Pons (tissue), 1 donor: ENCODE results near the gene RGS7BP.
A peak's percentile ranks its signal among the peaks of the same experiment; 100 is the strongest.

ENCODE experiments used
- DNase-seq: peaks from one replicate; pipeline ENCODE4 v3.0.0-alpha.2; 2016; ENCODE audit warnings: low spot score

RGS7BP gene

DNA sequence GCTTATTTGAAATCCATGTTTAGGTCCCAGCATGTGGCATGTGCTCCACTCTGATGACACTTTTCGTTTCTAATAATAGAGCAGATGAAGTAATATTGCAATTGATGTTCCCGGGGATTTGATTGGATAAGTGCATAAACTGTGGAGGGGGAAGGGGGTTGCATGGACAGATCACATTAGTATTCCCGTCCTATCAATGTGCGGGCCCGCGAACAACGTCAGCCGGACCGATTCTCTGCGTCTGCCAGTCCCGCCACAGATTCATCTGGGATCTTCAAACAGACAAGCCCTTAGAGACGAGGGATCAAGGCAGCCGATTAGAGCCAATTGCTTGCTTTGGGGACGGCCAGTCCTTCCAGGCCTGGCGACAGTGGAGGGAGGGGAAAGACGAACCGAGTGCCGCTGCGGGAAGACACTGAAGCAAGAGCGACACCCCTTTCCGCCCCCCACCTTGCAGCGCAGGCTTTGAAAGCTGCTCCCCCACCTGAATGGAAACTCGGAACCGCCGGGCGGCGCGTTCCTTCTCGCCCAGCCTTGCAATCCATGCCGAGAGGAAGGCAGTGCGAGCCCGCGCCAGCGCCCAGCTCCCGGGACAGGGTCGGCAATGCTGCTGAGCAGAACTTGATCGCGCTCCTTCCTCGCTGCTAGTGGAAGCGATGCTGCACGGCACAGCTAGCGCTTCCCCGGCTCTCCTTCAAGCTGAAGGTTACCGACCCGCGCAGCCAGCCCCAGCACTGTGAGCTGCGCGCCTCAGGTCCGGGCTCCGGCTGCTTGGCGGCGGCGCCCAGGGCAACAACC lies at the start of gene RGS7BP:
Gene RGS7BP (plus strand): TSS at position 247 of the 798 bp plus-strand sequence. CDS start 610 bp downstream, outside the sequence.
- peak; percentile 44 for DNase-seq

DNA sequence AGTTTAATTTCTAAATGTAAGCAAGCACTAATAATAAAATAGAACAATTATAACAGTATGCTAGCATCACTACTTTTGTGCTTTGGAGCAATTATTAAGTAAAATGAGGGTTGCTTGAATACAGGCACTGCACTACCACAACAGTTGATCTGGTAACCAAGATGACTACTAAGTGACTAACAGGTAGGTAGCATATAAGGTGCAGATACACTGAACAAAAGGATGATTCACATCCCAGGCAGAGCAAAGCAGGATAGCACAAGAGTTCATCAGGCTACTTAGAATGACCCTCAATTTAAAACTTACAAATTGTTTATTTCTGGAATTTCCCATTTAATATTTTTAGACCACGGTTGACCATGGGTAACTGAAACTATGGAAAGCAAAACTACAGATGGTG lies 48.0 kb upstream of the RGS7BP start:
- DNase-seq: no peak

DNA sequence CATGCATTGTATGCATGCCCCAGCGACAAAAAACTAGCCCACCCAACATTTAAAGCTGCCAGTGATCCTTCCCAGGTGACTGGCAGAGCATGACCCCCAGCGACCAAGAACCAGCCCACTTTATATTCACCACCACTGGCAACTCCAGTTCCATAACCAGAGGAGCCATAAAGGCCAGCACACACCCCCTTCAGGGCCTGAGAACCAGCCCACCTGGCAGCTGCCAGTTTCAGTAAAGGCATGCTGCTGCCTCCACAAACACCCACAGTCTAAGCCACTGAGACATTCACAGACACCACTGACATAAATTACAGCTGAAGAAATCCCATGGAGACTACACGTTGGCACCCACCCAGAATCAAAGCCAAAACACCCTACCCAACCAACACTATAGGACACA lies 46.9 kb upstream of the RGS7BP start:
- no peak for DNase-seq

DNA sequence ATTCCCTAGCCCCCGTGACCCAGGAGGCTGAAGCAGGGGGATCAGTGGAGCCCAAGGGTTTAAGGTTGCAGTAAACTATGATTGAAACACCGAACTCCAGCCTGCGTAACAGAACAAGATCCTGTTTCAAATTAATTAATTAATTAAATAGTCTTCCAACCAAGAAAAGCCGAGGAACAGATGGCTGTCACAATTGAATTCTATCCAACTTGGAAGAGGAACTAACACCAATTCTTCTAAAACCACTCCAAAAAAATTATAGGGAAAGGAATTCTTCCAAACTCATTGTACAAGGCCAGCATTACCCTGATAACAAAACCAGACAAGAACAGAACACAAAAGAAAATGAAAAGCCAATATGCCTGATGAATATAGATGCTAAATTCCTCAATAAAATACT lies 43.4 kb upstream of the RGS7BP start:
- no peak for DNase-seq

DNA sequence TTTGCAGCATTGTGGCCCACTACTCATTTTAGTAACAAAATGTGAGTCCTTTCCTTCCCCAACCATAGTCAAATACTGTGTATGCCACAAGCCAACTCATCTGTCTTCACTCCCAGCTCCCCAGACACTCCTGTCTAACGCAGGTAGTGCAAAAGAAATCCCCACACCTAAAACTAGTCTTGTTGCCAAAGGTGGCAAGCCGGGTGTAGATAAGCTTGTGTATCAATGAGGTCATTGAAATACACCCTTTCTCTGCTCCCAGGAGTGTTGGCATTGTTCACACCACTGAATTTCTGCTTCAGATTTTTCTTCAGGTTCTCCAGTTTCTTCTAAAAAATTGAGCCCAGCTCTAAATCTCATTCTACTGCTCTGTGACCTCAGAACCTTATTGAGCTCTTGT lies 19.7 kb upstream of the RGS7BP start:
- no peak for DNase-seq

DNA sequence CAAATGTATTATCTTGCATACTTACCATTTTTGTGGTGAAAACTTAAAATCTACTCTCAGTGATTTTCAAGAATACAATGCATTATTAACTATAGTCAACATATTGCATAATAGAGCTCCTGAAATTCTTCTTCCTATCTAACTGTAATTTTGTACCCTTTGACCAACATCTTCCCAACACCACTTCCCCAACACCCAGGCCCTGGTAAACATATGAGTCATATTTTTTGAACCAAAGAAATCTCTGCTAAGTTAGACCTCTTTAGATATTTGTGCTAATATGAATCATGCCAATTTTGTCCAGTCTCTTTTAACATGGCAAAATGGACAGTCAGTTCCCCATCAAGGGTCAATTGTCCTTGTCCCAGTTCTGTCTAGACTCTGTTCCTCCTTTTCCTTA lies 18.5 kb upstream of the RGS7BP start:
- no peak for DNase-seq

DNA sequence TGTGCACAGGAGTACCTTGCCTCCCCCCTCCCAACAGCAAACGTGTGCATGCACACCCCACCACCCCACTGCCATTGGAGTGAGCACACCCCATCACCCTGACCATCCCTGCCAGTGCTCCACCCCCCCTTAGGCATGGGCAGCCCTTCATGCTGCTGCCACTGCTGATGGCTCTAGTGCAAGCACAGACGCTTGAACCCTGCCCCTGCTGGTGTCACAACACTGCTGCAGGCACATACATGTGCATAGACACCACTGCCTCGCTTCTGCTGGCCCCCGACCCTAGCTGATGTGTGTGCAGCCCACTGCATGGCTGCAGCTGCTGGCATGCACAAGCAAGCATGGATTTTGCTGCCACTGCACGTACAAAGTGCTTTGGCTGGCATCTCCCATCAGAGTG lies 16.0 kb upstream of the RGS7BP start:
- DNase-seq: no peak

DNA sequence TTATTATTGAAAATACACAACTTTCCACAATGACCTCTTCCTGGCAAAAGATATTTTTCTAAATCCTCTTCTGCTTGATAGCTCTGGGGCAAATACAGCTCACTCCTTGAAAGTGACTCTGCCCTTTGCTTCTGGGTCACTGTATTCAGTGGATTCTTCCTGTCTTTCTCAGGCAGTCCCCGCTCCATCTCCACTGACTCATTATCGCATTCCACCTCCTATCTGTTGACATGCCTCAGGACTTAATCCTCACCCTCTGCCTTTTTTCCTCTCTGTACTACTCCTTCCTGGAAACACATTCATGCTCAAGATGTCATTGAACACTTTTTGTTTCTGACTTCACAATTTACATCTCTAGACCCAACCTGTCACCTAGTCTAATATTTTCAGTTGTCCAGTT lies 8.4 kb upstream of the RGS7BP start:
- DNase-seq: no peak

DNA sequence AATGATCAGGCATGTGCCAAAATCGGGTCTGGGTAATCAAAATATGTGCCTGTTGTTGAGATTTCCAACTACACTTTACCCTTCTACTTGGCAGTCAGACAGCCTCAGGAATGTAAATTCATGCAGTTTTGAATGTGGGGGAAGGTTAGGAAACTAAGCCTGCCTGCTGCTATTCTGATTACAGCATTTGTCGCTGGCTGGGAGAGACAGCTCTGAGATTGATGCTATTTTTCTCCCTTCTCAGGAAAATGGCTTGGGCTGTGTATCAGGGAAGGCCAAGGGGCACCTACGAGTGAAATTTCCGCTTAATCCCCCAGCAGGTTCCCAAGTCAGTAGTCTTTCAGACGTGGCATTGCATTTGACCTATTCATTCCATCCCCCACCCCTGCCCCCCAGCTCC lies 3.6 kb upstream of the RGS7BP start:
- no peak for DNase-seq

DNA sequence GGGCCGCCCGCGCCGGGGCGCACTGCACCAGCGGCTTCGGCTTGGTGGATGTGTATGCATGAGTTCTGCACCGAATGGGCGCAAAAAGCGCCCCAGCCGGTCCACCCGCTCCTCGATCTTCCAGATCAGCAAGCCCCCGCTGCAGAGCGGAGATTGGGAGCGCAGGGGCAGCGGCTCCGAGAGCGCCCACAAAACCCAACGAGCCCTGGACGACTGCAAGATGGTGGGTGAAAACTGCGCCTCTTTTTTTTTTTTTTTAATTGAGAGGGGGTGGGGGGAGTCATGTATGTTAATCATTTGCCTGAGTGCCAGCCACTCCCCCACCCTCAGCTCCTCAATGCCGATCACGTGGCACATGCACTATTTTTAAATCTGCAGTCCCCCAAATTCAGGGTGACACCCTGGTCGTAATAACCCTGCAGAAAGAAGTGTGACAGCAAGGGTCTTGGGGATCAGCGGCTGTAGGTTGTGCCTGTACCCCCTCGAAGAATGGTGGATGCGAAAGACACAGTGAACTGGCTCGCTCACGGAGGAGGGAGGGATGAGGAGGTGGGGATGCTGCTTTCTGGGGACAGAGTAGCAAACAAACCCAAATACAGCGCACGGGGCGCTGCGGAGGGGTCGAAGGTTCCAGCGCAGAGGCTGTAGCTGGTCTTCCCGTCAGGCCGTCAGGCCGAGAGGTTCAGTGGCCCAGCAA lies 900 bp downstream of the RGS7BP start:
- no peak for DNase-seq

DNA sequence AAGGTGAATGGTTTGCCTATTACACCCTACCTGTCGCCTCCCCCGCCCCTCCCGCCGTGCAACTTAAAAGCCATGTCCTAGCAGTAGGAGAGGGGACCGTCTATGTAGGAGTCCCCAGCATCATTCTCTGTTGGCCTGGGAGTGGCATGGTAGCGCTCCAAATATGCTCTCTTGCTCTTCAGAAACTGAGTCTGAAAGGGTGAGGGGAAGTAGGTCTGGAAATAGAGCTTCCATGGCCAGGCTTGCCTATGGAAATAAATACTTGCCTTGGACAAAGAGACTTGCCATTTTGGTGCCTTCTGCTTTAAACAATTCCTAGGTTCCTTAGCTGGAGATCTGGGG lies 1.4 kb downstream of the RGS7BP start:
- DNase-seq: no peak

DNA sequence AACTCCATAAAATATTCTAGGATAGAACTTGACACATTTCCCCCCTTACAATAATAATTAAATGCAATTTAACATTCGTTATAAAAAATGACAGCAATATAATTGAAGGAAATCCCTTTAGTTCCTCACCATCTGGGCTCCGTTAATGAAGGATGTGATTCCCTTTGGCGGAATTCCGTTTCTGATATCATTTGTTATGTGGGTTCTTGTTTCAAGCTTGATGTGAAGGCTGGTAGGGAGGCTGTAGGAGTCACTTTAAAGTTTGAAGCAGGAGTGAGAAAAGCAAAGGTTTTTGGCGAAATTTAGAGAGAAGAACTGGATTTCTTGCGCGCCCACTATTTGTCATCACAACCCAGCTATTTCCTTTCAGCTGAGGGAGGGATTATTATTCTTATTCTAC lies 4.0 kb downstream of the RGS7BP start:
- no peak for DNase-seq

DNA sequence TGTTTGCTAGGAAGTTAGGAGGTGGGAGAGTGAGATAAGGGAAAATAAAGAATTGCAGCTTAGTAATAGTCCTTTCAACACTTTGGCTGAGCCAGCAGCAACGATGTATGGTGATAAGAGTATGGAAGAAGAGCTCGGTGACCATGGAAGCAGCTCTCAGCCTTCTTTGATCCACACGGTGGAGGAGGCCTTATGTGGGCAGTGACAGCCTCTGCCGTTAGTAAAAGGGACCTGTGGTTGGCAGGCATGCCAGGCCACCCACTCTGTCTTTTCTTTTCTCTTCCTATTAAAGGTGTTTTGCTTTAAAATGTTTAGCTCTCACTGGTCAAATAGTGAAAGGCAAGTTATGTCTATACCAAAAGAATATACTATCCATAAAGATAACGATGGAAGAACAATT lies 7.7 kb downstream of the RGS7BP start:
- DNase-seq: no peak

DNA sequence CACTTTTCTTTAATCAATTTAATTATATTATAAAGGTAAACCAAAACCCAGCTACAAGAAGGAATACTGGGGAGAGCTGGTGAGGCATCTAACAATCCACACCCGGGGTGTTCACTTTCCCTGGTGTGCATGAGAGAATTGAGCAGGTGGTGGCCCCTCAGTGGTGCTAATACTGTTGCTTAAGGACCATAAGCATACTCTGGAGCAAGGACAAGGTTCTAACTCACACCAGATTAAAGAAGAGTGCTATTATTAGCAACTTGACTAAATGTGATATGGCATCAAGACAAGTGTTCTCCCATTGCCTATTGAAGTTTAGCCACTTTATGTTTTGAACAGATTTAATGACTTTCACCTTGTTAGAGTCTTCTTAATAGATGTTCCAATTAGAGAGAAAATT lies 8.8 kb downstream of the RGS7BP start:
- DNase-seq: no peak

DNA sequence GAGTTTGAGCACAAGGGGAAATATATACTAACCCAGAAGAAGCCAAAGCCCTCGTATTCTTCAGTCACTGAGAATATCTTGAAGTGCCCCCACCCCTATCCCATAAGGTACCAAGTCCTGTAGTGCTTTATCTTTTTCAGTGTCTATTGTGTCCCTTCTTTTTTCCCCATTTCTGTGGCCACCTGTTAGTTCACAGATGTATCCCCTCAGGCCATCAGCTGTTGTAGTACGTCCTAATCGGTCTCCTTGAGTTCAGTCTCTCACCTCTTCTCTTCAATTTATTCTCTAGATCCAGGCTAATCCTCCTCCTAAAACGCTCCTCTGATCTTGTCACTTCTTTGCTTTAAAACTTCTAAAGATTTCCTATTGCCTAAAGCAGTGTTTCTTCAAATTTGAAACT lies 10.4 kb downstream of the RGS7BP start:
- no peak for DNase-seq

DNA sequence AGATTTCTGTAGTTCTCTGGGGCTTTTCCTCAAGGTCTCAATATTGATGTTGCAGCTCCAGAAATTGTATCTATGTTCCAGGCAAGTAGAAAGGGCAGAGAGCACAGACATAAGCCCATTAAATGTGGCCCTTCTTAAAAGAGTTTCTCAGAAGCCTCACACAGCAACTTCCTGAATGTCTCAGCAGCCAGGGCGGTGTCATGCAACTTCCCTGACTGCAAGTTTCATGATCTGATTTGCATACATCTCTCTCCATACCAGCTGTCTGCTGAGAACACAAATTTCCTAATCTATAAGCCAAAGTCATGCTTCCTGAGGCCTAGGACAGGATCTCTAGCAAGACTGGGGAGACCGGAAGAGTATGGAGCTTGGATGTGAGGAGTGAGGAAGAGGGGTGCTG lies 13.0 kb downstream of the RGS7BP start:
- DNase-seq: no peak

DNA sequence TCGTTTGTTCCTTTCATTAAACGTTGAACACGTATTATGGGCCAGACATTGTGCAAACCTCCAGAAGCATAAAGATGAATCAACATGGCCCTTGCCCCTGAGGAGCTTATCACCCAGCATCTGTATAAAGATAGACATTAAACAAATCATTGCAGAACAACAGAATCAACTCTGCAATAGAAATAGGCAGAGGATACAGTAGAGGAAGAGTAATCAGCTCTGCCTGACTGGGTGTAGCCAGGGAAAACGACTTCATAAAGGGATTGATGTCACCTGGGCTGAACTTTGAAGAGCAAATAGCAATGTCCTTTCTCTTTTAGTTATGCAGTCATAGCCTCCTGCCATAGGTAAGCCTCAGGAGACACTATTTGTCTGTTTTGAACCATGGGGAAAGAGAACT lies 13.4 kb downstream of the RGS7BP start:
- no peak for DNase-seq

DNA sequence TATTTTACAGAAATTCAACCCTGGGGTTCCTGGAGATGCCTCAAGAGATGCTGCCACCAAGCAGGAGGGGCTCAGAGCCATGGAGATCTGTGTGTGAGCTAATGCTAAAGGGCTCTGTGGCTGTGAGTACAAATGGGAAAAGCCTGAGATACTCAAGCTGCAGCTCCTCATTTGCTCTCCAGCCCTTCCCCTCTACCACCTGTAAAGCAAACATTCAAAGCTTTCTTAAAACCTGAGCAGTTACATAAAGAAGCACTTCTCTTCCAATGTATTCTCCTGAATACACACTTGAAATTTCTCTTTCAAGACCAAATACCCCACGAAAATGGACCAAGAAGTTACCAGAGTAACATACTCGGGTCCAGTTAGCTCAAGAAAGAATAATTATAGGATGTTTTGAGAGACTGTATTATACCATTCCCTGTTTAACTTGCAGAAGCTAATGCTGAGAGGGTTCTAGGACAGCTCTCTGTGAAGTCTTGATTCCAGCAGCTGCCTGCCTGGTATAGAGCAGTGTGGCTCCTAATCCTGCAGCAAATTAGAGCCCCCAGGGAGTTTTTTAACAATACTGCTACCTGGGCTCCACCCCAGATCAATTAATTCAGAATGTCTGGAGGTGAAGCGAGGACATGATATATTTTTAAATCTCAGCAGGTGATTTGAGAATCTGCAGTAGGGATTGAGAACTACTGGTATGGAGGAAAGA lies 21.1 kb downstream of the RGS7BP start:
- DNase-seq: no peak

DNA sequence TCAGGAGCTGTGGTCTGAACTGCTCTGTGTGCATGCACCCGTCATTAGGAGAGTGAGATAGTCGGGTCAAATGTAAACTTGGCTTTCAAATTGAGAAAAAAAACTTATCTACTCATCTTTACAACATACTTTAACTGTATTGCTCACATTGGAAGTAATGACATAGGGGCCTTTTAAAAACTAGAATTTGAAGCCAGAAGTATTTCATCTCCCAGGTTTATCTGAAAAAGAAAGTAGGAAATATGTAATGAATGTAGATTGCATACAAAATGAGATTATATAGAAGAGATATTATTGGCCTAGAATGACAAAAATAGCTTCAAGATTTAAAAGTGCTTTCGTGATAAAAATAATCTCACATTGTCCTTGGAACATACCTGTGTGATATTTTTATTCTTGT lies 24.3 kb downstream of the RGS7BP start:
- no peak for DNase-seq

DNA sequence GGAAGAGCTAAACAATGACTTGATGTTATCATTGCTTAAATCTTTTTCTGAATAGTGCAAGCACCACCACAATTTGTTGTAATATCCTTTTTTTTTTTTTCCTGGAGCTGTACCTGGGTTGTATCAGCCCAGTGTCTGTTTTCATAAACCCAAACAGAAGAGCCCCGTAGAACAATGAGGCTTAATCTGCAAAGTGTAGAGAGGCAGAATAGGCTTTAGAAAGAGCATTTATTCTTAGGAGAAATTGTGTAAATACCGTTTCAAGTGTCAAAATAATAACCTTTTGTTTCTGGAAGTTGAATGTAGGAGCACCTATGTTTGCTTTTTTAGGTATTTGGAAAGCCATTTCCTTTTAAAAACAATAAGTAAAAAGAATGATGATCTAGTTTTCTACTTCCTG lies 26.4 kb downstream of the RGS7BP start:
- DNase-seq: no peak

DNA sequence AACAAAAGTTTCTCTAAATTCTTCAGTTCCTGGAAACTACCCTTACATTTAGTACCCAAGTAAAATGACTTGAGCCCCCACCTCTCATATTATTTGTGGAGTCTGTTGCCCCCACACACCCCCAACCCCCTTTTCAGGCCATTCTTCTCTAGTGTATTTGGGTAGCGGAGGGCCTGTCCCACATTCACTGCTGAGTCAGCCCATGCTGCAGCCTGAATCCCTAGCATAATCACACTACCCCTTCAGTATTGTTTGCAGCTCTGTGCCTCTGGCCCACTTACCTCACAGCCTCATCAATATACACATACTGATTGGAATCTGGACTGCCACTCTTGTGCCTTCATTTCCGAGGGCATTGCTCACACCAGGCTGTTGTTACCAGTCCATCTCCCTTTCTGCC lies 26.8 kb downstream of the RGS7BP start:
- no peak for DNase-seq

DNA sequence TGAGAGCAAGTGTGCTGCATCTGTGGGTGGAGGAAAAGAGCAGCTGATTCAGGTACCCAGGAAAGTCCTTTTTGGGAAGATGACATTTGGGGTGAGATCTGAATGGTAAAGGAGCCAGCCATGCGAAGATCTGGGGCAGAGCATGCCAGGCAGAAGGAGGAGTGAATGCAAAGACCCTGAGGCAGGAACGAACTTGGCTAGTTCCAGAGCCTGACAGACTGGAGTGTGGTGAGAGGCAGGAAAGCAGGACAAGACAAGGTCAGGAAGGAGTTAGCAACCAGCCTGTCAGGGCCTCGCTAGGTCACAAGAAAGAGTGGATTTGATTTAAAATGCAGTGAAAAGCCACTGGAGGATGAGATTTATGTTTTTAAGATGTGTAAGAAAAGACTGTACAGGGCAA lies 28.2 kb downstream of the RGS7BP start:
- DNase-seq: no peak

DNA sequence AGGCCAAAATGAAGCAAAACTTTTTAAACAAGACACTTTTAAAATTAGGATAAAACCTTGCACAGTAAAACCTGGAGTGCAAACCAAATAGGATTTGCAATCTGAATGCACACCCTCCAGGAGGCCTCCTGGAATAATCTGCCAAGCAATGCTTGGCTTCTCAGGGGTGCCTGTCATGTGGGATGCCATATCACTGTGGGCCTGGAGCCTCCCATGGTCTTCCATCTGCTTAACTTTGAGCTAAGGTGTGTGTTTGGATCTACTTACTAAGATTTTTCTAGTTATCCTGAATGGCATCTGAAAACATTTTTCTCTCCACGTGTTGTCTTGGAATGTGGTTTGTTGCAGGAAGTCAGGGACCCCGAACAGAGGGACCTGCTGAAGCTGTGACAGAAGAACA lies 52.1 kb downstream of the RGS7BP start:
- DNase-seq: no peak
